ENCODE data around the gene PEX10.
A peak's percentile ranks its signal among the peaks of the same experiment; 100 is the strongest.
"Not testable (repeated sequence)": the region's sequence is repeated elsewhere in the genome, so short reads cannot be mapped to it uniquely, and the experiment has no call there.

Gene PEX10

DNA sequence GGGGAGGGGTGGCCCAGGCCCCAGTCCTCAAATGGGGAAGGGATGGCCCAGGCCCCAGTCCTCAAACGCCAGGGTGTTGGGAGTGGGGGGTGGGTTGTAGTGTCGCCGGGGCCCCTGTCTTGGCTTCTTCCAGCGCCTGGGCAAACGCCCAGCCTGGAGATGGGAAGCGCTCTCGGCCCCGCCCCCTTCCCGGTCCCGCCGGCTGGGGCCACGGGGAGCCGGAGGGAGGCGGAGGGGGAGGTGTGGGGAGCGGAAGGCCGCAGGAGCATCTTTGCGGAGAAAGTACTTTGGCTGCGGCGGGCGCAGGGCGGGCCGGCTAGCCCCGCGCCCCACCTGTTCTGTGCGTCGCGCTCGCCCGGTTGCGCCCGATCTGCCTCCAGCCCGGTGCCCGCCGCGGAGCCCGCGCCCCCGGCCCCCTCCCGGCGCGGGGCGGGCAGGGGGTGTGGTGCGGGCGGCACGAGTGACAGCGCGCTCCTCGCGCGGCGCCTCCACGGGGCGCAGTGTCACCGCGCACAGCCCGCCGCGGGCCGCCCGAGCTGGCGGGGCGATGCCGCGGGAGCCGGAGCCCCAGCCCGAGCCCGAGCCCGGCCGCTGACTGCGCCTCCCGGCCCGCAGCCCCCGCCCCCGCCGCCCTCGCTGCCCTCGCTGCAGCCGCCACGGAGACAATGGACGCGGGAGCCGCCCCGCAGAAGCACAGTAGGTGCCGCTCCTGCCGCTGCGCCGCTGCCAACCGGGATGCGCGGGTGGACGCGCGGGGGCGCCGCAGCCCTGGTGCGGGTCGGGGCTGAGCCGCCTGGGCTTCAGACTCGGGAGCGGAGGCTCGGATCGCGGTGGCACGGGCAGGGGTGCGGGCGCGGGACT lies 31.1 kb upstream of the PEX10 start:
- peak; percentile 13 for DNase-seq (ENCODE audit: low spot score)

DNA sequence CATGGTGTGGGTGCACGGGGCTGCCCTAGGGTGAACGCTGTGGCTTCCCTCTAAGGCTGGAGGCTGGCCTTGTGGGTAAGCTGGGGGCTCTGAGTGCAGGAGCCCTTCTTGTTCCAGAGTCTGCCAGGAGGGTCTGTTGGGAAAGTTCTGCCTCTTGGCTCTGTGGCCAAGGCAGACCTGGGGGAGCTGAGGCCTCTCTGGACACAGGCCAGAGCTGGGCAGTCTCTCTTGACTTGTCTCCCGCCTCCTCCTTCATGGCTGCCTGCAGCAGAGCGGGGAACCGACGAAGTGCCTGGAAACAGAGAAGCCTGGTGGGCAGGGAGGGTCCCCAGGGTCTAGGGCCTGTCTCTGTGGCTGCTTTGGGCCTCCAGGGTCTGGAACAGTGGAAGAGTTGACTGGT lies 30.3 kb upstream of the PEX10 start:
- DNase-seq (ENCODE audit: low spot score) = no peak

DNA sequence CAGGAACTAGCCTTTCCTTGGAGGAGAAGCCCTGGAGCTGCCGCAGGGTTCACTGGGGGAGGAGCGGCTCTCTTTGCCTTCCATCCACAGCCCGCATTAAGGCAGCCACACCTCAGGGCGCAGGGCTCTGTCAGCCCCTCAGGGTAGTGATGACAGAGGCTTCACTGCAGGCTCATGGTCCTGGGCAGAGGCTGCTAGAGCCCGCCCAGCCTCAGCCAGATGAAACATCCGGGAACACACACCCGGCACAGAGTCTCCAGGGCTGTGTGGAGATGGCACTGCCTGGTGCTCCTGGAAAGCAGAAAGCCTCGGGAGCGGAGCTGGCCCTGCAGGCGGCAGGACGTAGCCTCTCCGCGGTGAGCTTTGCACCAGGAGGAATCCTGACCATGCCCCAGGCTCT lies 29.4 kb upstream of the PEX10 start:
- DNase-seq (ENCODE audit: low spot score) = no peak

DNA sequence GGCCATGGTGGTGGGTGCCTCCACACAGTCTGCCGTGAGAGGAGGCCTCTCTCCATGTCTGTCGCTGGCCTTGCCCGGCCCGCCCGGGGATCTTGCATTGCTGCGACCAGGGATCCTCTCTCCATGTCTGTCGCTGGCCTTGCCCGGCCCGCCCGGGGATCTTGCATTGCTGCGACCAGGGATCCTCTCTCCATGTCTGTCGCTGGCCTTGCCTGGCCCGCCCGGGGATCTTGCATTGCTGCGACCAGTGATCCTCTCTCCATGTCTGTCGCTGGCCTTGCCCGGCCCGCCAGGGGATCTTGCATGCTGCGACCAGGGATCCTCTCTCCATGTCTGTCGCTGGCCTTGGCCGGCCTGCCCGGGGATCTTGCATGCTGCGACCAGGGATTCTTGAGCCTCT lies 28.0 kb upstream of the PEX10 start:
- not testable (repeated sequence) for DNase-seq (ENCODE audit: low spot score)

DNA sequence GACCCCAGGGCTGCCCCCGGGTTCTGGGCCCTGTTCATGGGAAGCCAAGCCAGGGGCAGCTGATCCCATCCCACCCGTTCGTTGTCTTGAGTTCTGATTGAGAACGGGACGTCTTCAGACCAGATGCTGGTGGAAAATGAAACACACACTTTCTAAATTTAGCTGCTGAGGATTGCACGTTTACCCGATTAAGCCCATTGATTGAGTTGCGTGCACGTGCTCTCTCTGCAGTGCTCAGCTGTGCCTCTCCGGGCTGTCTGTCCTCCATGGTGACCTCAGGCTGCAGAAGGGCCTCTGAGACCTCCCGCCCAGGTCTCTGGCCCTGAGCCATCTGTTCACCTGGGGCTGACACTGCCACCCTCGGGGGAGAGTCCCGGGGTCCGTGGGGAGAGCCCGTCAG lies 27.0 kb upstream of the PEX10 start:
- DNase-seq (ENCODE audit: low spot score) = no peak

DNA sequence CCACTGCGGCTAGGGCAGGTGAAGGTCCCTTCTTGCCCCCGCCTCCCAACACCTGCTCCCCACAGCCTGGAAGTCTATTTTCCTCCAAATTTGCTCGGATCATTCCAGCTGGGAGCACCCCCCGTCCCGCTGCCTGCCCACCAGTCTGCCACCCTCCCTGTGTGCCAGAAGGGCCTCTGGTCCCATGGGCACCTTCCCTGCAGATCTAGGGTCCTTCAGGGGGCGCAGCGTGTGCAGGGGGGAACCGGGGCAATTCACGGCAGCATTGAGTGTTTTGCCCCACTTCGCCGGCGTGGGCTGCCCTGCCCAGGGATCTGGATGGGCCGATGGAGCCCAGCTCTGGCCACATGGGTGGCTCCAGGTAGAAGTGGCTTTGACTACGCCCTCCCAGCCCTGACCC lies 26.3 kb upstream of the PEX10 start:
- DNase-seq (ENCODE audit: low spot score) = no peak

DNA sequence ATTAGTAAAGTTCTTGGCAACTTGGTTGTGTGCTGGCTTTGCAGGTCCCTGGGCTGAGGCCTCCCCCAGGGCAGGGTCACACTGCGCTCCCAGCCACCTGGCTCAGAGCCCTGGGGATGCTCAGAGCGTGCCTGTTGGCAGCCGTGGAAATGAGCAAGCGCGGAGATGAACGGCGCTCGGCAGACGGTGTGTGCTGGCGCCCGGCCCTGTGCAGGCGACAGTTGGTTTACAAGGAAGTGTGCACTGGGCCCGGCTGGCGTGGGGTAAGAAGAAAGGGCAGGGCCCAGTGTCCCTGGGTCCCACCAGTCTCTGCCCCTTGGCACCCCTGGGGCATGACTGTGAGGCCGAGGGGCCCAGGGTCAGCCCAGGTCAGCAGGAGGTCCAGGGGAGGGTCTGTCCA lies 25.7 kb upstream of the PEX10 start:
- no peak for DNase-seq (ENCODE audit: low spot score)

DNA sequence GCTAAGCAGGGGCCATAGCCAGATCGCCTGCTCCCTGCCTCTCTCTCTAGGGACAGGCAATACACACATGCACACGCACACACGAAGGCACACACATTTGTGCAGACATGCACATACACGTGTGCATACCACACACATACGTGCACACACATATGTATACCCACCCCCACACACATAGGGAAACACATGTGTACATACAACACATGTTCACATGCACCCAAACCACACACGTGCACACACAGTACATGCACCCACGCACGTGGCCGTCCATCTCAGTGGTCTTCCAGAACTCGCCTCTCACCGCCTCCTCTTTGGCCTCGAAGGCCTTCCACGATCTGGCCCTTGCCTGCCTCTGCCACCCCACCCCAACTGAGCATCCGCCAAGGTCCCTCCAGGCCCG lies 25.3 kb upstream of the PEX10 start:
- no peak for DNase-seq (ENCODE audit: low spot score)

DNA sequence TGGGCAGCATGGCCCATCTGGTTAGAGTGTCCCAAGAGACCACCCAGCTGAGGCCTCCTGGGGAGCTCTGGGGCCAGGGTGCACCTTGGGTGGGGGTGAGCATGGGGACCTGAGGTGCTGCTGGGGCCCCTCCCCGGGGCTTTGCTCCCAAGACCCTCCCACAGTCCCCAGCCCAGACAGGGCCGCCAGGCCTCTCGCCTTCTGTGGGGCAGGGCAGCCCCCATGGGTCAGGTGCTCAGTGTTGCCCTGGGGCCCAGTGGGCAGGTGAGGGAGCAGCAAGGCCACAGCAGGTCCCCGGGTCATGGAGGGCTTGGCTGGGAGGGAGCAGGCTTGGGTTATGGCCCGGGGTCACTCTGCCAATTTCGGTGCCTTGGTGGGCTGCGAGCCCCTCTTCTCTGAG lies 24.5 kb upstream of the PEX10 start:
- no peak for DNase-seq (ENCODE audit: low spot score)

DNA sequence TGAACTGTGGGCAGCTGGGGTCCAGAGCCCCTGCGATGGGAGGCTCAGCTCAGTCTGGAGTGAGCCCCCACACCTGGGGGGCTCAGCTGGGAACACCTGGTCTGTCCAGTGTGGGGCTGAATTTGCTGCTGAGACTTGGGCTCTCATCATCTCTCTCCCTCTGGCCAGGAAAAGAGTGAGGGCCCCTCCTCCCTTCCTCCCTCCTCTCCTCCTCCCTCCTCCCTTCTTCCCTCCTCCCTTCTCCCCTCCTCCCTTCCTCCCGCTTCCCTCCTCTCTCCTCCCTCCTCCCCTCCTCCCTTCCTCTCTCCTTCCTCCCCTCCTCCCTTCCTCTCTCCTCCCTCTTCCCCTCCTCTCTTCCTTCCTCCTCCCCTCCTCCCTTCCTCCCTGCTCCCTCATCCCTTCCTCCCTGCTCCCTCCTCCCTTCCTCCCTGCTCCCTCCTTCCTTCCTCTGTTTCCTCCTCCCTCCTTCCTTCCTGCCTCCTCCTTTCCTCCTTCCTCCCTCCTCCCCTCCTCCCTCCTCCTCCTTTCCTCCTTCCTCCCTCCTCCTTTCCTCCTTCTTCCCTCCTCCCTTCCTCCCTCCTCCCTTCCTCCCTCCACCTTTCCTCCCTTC lies 23.5 kb upstream of the PEX10 start:
- DNase-seq (ENCODE audit: low spot score) = no peak

DNA sequence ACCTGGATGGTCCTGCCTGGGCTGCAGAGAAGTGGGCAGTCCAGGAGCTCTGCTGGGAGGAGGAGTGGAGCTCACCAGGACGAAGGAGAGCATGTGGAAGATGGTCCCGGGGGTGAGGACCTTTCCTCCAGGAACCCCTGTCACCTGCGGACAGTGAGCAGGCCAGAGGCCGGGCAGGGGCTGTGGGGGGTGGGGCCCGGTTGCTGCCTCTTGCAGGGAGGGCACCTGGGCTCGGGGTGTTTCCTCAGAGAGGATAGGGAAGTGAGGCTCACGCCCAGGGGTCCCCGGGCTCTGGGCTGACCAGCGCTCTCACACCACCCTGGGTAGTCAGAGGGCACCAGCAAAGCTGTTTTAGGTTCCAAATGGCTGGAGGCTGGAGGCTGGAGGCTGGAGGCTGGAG lies 22.7 kb upstream of the PEX10 start:
- DNase-seq (ENCODE audit: low spot score) = no peak

DNA sequence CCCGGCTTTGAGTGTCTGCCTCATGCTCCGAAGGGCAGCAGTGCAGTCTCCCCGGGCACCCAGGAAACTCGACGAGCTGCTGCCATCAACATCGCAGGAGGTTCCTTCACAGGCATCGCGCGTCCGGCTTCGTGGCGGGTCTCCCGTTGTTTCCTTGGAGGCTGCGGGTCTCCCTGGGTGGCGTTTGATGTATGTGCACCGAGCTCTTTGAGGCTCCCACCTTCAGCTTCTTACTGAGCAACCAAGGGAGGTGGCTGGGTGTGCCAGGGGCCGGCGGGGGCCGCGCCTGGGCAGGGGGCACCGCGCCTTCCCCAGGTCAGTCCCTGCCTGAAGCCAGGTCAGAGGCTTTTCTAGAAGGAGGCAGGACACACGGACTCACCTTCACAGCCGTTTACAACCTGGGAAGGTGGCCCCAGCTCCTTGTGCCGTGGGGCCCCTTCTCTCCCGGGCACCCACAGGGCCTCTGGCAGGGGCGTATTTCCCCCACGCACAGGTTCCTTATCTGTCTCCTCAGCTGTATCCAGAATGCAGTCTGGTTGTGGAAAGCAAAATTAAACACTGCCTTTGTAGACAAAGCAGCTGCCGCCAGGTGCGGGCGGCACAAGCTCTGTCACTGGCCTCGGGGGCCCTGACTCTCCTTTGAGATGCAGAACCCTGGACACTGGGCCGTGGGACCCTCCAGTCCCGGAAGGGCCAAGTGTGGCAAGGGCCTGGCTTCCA lies 21.7 kb upstream of the PEX10 start:
- DNase-seq (ENCODE audit: low spot score) = no peak

DNA sequence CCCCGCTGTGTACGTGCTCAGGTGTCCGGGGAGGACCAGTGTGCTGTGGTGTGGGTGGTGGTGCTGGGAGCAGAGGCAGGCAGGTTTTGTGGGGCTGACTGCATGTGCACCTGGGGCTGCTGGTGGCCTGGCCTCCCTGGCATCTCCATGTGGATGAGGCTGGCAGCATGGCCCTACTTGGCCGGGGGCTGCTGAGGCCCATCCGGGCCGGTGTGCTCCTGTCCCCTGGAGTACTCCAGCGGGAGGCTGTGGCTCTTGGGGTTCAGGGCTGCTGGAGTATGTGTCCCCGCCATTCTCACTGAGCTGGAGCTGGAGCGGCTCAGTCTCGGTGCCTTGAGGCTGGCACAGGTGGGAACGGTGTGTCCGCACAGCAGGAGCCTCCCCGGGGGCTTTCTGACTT lies 20.8 kb upstream of the PEX10 start:
- DNase-seq (ENCODE audit: low spot score) = no peak

DNA sequence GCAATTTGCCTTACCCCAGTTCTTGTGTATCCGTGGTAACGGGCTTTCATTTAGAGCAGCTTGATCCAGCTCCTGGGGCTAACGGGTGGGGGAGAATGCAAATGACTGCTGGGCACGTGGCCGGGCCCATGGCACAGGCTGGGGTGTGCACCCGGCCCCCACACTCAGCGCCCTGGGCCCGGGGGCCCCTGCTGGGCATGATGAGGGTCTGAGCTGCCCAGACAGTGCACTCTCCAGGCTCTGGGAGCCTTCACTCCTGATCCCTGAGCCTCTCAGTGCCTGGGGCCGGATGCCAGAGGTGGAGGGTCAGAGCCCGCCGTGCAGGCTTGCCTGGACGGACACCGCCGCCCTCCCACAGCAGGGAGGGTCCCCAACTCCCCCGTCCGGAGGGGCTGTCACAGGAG lies 20.1 kb upstream of the PEX10 start:
- DNase-seq (ENCODE audit: low spot score) = no peak

DNA sequence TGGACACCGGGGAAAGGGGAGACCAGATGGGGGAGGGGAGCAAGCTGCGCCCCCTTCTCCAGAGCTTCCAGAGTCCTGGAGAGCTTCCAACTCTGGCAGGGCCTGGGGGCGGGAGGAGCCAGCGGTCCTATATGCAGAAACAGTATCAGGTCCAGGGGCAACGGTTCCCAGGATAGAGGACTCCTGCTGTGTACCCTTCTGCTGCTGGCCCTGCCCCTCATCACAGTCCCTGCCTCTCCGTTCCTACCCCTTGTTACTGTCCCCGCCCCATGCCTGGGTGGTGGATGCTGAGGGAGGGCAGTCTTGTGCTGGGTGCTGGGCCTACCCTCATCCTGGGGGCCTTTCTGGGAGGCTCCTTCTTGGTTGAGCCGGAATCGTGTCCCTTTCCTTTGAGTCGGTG lies 19.2 kb upstream of the PEX10 start:
- no peak for DNase-seq (ENCODE audit: low spot score)

DNA sequence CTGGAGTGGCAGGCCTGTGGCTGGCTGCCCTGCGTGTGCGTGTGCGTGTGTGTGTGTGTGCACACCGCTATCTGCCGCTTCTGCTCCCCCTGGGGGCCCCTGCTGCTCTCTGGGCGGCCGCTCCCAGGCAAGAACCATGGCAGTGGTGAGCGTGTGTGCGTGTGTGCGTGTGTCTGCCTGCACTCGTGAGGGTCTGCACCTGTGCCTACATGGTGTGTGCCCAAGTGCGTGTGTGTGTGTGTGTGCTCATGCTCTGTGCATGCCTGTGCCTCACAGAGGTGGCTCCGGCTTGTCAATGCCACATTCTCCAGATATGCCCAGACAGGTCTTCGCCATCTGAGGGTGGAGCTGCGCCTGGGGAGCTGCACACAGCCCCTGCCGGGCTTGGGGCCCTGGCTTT lies 18.7 kb upstream of the PEX10 start:
- DNase-seq (ENCODE audit: low spot score) = no peak

DNA sequence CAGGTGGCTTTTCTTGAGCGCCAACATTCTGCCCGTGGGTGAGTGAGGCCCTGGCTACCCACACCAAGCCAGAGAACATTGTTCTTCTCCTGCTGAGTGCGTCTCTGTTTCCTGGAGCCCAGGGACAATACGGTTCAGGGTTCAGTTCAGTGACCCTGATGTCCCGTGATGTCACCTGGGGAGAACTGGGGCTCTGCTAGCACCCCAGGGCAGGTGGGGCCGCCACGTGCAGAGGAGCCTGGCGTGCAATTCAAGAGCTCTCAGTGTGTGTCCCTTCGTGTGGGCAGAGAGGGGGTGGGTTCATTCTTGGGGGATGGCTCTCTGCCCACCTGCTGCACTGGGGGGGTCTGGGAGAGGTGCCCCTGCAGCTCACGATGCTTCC lies 18.2 kb upstream of the PEX10 start:
- no peak for DNase-seq (ENCODE audit: low spot score)

DNA sequence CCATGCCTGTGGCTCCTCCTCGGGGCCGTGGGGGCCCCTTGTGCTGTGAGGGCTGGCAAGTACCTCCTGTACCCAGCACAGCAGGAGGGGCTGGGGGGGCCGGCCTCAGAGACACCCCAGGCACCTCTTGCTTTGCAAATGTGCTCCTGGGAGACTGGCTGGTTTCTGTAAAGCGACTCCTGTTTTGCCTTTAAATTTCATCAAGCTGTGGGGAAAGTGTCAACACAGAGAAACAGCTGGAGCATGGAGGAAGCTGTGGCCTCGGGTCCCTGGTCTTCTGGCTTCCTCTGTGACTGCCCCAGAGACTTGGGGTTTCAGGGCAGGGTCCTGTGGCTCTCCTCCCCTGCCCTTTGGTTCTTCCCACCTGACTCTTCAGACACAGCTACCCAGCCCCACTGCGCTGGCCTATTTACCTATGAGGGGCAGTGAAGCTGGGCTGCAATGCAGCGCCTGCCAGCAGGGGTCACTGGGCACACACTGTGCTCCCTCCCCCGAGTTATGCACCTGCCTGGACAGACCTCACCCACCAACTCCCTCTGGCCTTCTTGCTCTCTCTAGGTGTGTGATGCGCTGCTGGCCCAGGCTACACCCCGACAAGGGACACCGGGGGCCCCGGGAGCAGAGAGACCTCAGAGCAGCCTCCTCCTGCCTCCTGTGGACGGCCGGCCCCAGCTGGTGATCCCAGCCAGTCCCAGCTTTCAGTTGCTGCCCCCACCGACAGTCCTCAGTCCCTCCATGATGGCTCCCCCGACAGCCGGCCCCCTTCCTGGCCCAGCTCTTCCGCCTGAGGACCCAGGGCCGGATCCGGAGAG lies 17.6 kb upstream of the PEX10 start:
- no peak for DNase-seq (ENCODE audit: low spot score)

DNA sequence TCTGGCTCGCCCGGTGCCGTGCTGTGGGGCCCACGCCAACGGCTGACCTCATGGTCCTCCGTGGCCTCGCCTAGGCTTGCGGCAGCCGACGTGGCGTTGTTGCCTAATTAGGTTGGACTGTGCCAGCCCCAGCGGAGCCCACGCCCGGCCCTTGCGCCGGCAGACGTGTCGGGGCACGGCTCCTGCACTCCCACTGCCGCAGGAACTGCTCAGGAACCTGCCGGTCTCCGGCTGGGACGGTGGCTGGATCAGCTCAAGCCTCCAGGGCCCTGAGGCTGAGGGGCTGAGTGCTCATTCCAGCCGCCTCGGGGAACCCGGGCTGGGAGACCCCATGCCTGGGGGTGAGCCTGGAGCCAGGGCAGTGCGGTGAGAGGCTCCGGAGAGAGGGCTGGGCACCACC lies 16.1 kb upstream of the PEX10 start:
- DNase-seq (ENCODE audit: low spot score) = no peak

DNA sequence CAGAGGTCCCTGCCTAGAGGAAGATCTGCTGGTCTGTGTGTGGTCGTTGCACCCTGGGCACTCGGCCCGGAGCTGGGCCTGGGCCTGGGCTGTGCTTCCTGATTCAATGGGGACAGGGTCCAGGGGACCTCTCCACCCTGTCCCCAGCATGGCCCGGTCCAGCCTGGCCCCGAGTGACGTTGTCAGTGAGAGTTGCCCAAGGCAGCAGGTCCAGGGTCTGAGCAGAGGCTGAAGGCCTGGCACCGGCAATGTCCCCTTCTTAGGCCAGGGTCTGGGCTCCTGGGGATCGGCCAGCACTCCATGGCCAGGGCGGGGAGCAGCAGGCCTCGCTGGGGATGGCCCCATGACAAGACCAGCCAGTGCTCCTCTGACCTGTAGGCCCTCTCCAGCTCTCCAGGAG lies 15.6 kb upstream of the PEX10 start:
- no peak for DNase-seq (ENCODE audit: low spot score)

DNA sequence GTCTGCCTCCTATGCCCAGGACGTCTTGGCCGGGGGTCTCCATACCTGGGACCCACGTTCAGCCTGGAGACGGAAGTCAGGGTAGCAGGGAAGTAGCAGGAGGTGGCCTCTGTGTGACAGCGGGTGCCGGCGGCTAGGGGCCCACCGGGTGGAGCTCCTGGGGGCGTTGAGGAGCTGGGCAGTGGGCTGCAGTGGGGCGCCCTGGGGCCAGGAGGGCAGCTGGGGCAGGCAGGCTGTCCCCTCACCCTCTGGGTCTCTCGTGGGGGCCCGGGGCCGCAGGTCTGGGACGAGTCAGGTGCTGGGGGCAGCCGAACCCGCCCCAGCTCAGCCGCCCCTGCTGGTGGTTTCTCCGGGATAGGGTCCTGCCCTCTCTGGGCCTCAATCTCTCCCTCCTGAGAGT lies 14.7 kb upstream of the PEX10 start:
- no peak for DNase-seq (ENCODE audit: low spot score)

DNA sequence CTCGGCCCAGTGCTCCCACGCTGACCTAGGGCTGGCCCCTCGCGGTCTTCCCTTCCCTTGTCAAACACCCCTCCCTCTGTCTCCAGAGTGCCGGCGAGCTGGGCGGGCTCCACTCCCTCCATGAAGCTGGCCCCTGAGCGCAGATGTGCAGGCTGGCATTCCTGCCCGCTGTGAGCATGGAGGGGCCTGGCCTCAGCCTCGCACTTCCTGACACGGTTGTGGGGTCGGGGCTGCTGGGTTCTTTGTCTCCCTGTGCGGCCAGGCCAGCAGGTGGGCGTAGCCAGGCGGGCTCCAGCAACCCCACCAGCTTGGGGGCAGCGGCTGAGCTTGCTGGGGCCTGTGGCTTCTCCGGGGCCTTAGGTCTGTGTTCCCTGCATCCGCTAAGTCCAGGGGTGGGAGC lies 14.2 kb upstream of the PEX10 start:
- no peak for DNase-seq (ENCODE audit: low spot score)

DNA sequence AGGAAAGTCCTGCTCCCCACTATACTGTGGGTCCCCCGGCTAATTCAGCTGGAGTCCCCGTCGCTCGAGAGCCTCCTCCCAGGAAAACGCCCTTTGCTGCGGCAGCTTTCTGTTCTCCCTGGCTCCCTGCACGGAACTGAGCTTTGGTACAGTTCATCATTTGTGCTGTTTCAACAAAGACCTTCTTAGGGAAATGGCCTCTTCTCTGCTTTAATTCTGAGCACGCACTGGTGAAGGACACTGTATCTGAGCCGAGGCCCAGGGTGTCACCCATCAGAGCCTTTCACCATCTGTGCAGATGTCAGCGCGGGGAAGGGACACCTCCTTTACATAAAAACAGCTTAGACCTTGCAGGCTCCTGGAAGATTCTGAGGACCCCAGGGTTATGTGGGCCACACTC lies 13.5 kb upstream of the PEX10 start:
- no peak for DNase-seq (ENCODE audit: low spot score)
